Spleen (tissue), 11 donors: ENCODE data around the gene OTC. TPM values are rescaled to one million over a fixed set of nuclear protein-coding genes. Genes with fewer than 3 reads are reported as not detected.

ENCODE experiments used
- DNase-seq: peaks from one replicate; pipeline ENCODE4 v3.0.0-alpha.2; 2020
- H3K27ac ChIP-seq, 8 donors: fragments of 200-600 bp; sonication (generic) in 7 of 8; 1 replicate in 4 of 8; 2 replicates in 4 of 8; pipeline versions ENCODE4 v1.5.0 to v1.8.0; 2016 to 2021; ENCODE audit warnings: inconsistent platforms in 4 of 8, mild to moderate bottlenecking in 4 of 8, moderate library complexity in 1 of 8
- H3K27me3 ChIP-seq, 7 donors: fragments of 200-600 bp; sonication (generic) in 6 of 7; replicated peaks in 1 of 7; 1 replicate in 4 of 7; 2 replicates in 3 of 7; pipeline versions ENCODE4 v1.5.0 to v1.8.0; 2016 to 2021; ENCODE audit warnings: inconsistent platforms in 3 of 7, mild to moderate bottlenecking in 1 of 7
- H3K36me3 ChIP-seq, 6 donors: fragments of 200-600 bp; sonication (generic) in 5 of 6; 1 replicate in 4 of 6; 2 replicates in 2 of 6; pipeline versions ENCODE4 v1.5.0 to v1.8.0; 2016 to 2021; ENCODE audit warnings: inconsistent platforms in 2 of 6
- H3K4me1 ChIP-seq, 6 donors: fragments of 200-600 bp; sonication (generic) in 5 of 6; 1 replicate in 3 of 6; 2 replicates in 3 of 6; pipeline versions ENCODE4 v1.5.0 to v1.8.0; 2016 to 2021; ENCODE audit warnings: inconsistent platforms in 3 of 6
- H3K4me3 ChIP-seq, 8 donors: fragments of 200-600 bp; sonication (generic) in 7 of 8; 1 replicate in 4 of 8; 2 replicates in 4 of 8; pipeline versions ENCODE4 v1.5.0 to v1.8.0; 2016 to 2021; ENCODE audit warnings: inconsistent platforms in 4 of 8, mild to moderate bottlenecking in 4 of 8, moderate library complexity in 2 of 8
- H3K9me3 ChIP-seq, 8 donors: fragments of 200-600 bp; sonication (generic) in 7 of 8; 1 replicate in 4 of 8; 2 replicates in 4 of 8; pipeline versions ENCODE4 v1.5.0 to v1.8.0; 2016 to 2021; ENCODE audit warnings: inconsistent platforms in 4 of 8
- CTCF ChIP-seq, 11 experiments: fragments of 200-600 bp in 7 of 11; fragments of 450-650 bp in 4 of 11; sonication (generic) in 4 of 11; IDR thresholded peaks in 8 of 11; conservative IDR thresholded peaks in 3 of 11; 1 replicate in 7 of 11; 2 replicates in 4 of 11; pipeline versions ENCODE4 v1.4.0 to v1.8.0; 2016 to 2021; ENCODE audit warnings: antibody characterized with exemption in 11 of 11, inconsistent platforms in 4 of 11, mild to moderate bottlenecking in 1 of 11
- POLR2A ChIP-seq, 3 donors: fragments of 450-650 bp; IDR thresholded peaks; one replicate each; pipeline ENCODE4 v1.5.1; 2017; ENCODE audit warnings: antibody characterized with exemption in 3 of 3, mild to moderate bottlenecking in 1 of 3
- POLR2AphosphoS5 ChIP-seq, 3 donors: sonication (generic); formaldehyde crosslinking; IDR thresholded peaks; one replicate each; pipeline ENCODE4 v1.5.1; 2017; ENCODE audit warnings: antibody characterized with exemption in 3 of 3
- WGBS, 5 donors: extraction: QIAGEN DNeasy Blood & Tissue Kit in 3 of 5; methylation state at CpG; one replicate each; pipeline versions ENCODE4 v1.1.5 to v1.1.7; 2013 to 2018; 5-methylcytosine and 5-hydroxymethylcytosine counted together
- intact Hi-C: fragments of 100-400 bp; cut with DNase I; formaldehyde crosslinking; loops from one replicate; pipeline ENCODE4 v1.15.0; 2023; ENCODE audit warnings: low total_unique reads
- polyA plus RNA-seq, 3 donors: library from polyadenylated mRNA; stranded (reverse); fragments of 200-250 nt; gene quantifications; one replicate each; pipeline ENCODE4 v1.2.1, GENCODE V29; 2013
- total RNA-seq, 7 donors: library from RNA; depleted of rRNA in 3 of 7; stranded (reverse); fragments of >200 nt in 3 of 7; fragmentation: NEBNext Ultra II Directional in 4 of 7; extraction: Animal tissue kit (Norgen Biotek cat#: 25700) in 4 of 7; gene quantifications; one replicate each; pipeline versions ENCODE4 v1.1.0 to v1.2.1, GENCODE V29; 2016 to 2021
- donor health status: healthy with polysubstance abuse.
- donor health status: DM: no; HTN: no; CAD: no; lungs with moderate emphysema.
- donor health status: DM: no; HTN: no; CAD: no.
- donor health status: Bipolar disorder and iron deficiency.
- donor health status: healthy.
- donor health status: DM: no; HTN: no; CAD: no.
- donor health status: DM: yes; HTN: yes; CAD: no.

Gene OTC
- total and polyA plus RNA-seq, 10 donors: 0.05 to 0.06 TPM; not detected in 8

DNA sequence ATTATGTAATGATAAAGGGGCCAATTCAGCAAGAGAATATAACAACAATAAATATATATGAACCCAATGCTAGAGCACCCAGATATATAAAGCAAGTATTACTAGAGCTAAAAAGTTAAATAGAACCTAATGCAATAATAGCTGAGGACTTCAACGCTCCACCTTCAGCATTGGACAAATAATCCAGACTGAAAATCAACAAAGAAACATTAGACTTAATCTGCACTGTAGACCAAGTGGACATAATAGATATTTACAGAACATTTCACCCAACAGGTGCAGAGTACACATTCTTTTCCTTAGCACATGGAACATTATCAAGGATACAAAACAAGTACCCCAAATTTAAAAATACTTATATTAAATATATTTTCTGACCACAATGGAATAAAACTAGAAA is 24.3 kb downstream of the OTC start:
- no peaks in the 10 kb centered on the region for H3K4me1 ChIP-seq
- DNase-seq: no peak
- WGBS, 5 donors: 56 to 96% (median 79%) methylated on average over 1 of the region's 1 CpG
- H3K27ac ChIP-seq: no peak overlapping the region
- H3K36me3 ChIP-seq: no peaks in the 10 kb centered on the region
- peaks cover 0 to 13% (median 0%) of the 10 kb centered on the region in 7 donors for H3K27me3 ChIP-seq
- H3K9me3 ChIP-seq: no peaks in the 10 kb centered on the region
- intact Hi-C loops: no loop called here
- no peak overlapping the region for H3K4me3 ChIP-seq
- TF ChIP-seq POLR2AphosphoS5 (IDR thresholded peaks at IDR 0.05) (no peak), POLR2A (IDR thresholded peaks at IDR 0.05) (no peak), CTCF (IDR thresholded peaks at IDR 0.05 in 8 of 11, conservative IDR thresholded peaks at IDR 0.05 in 3 of 11) (no peak)

DNA sequence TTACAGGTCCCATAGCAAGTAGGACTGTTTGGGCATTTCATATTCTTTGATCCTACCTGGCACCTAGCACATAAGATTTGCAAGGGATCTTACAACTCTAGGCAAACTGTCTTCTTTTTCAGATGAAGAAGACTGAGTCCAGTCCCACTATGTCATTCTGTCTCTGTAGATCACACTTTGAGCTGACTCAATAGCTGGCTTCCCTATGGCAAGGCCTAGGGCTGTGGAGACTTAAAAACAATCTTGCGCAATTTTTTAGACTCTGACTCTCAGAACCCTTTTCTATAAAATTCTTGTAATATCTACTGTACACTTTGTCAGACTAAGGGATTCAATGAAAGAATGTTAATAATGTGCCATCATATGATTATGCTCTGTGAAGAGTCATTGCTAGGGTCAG is 26.7 kb downstream of the OTC start:
- WGBS, 5 donors: 88 to 100% (median 95%) methylated on average over 1 of the region's 1 CpG
- intact Hi-C loops: no loop called here
- H3K4me3 ChIP-seq: no peak overlapping the region

GRCh38 chrX:38382663-38383062 is 30.3 kb downstream of the OTC start:
- 54 to 100% (median 71%) methylated on average over 1 of the region's 1 CpG for WGBS, 5 donors
- peaks cover 0 to 4% (median 0%) of the 10 kb centered on the region in 7 donors for H3K27me3 ChIP-seq
- intact Hi-C loops: no loop called here

More for the DNA sequence above, 26.7 kb downstream of the OTC start:
- H3K4me1 ChIP-seq: no peaks in the 10 kb centered on the region
- H3K9me3 ChIP-seq: no peaks in the 10 kb centered on the region
- peaks cover 0 to 4% (median 0%) of the 10 kb centered on the region in 7 donors for H3K27me3 ChIP-seq
- TF ChIP-seq CTCF (IDR thresholded peaks at IDR 0.05 in 8 of 11, conservative IDR thresholded peaks at IDR 0.05 in 3 of 11): no peak
- no peak for TF ChIP-seq POLR2A (IDR thresholded peaks at IDR 0.05)
- TF ChIP-seq POLR2AphosphoS5 (IDR thresholded peaks at IDR 0.05): no peak
- H3K27ac ChIP-seq: no peak overlapping the region
- H3K36me3 ChIP-seq: no peaks in the 10 kb centered on the region
- no peak for DNase-seq

DNA sequence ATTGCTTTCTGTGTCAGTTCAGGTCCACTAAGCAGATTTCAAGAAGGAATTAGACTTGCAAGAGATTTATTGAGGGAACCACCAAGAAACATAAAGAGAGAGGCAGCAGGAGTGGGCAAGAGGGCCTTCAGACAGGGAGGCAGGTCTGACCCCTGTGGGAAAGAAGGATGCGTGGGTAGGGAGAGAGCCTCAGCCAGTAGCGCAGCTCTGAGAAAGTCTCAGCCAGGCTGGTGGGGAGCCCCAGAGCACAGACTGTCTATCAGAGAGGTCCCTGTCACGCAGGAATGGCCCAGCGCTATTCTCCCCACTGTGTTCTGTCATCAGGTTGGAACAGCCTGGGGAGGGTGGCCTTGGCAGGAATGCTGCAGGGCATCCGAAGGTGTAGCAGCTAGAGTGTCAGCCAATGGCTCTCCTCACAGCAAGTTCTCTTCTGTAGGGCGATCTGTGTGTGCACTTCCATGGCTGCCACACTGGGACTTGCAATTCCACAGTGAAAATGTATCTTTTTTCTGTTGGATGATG is 48.0 kb downstream of the OTC start:
- H3K27me3 ChIP-seq: peaks cover 0 to 5% (median 0%) of the 10 kb centered on the region in 7 donors
- H3K4me3 ChIP-seq: no peak overlapping the region
- no peak overlapping the region for H3K27ac ChIP-seq
- H3K36me3 ChIP-seq: no peaks in the 10 kb centered on the region
- no peaks in the 10 kb centered on the region for H3K9me3 ChIP-seq
- intact Hi-C loops: no loop called here
- TF ChIP-seq CTCF (IDR thresholded peaks at IDR 0.05 in 8 of 11, conservative IDR thresholded peaks at IDR 0.05 in 3 of 11) (no peak), POLR2A (IDR thresholded peaks at IDR 0.05) (no peak), POLR2AphosphoS5 (IDR thresholded peaks at IDR 0.05) (no peak)
- no peaks in the 10 kb centered on the region for H3K4me1 ChIP-seq
- DNase-seq: no peak
- 67 to 93% (median 91%) methylated on average over 4 to 6 of the region's 6 CpGs for WGBS, 5 donors

More at GRCh38 chrX:38382663-38383062, 30.3 kb downstream of the OTC start:
- Histone ChIP-seq H3K27ac (no peak overlapping the region), H3K36me3 (no peaks in the 10 kb centered on the region), H3K9me3 (peaks cover 0 to 10% (median 2%) of the 10 kb centered on the region in 8 donors), H3K4me1 (no peaks in the 10 kb centered on the region), H3K4me3 (no peak overlapping the region)
- no peak for DNase-seq
- TF ChIP-seq CTCF (IDR thresholded peaks at IDR 0.05 in 8 of 11, conservative IDR thresholded peaks at IDR 0.05 in 3 of 11): no peak
- no peak for TF ChIP-seq POLR2A (IDR thresholded peaks at IDR 0.05)
- no peak for TF ChIP-seq POLR2AphosphoS5 (IDR thresholded peaks at IDR 0.05)
